CD4-positive, alpha-beta T cell treated with Interleukin-17A for 4 hours (primary cell): ENCODE measurements around the gene IL17REL.
A peak's percentile ranks its signal among the peaks of the same experiment; 100 is the strongest.
"Not testable (repeated sequence)": the region's sequence is repeated elsewhere in the genome, so short reads cannot be mapped to it uniquely, and the experiment has no call there.

ENCODE experiments used
- DNase-seq: peaks from one replicate; pipeline ENCODE4 v3.0.0-alpha.2; 2020; ENCODE audit warnings: mixed read lengths

IL17REL gene

GRCh38 chr22:50001388-50002231 is 11.0 kb downstream of the IL17REL start:
- no peak for DNase-seq

- DNase-seq = no peak
Observed at GRCh38 chr22:50000587-50001387, 11.8 kb downstream of the IL17REL start.

DNA sequence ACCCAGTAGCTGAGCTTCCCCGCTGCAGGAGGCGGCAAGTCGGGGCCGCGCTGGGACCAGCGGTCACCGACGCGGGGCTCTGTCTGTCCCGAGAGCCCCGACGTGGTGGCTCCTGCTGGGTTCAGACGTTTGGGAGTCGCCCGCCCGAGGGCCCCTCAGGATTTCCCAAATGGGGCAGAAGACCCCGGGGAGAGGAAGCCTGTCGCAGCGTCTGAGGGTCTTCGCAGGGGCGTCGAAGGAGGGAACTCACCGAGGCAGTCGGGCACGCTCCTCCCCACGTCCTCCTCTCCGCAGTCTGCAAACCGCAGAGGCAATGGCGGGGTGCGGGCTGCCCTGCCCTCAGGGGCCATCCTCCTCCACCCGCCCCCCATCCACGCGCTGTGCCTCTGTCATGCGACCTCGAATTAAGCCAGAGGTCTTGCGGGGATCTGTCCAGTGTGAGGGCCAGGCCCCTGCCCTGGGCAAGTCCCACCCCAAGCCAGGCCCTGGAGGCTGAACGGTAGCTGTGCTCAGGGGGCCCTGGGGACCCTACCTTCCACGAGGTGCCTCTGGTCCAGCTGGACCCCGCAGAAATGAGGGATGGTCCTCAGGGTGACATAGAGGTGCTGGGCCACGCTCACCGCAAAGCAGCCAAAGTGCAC is 12.5 kb downstream of the IL17REL start:
- no peak for DNase-seq

- DNase-seq = no peak
Observed at GRCh38 chr22:49999063-49999945, 13.3 kb downstream of the IL17REL start.

GRCh38 chr22:49998718-49999062 is 13.9 kb downstream of the IL17REL start:
- DNase-seq = no peak

- DNase-seq = no peak
Observed at GRCh38 chr22:49997932-49998717, 14.4 kb downstream of the IL17REL start.

DNA sequence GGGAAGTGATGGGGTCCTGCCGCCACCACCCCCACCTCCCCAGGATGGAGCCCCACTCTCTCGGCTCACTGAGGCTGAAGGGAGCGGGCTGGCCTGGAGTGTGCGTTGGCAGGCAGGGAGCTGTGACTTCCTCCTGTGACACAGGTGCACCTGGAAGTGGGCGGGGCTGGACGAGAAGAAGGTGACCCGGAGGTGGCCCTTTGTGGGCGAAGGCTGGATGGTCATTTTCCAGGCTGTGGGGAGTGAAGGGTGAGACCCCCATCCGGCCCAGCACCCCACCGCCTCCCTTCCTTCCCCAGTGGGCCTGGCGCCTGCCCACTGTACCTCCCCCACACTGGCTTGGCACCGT is 15.3 kb downstream of the IL17REL start:
- no peak for DNase-seq

DNA sequence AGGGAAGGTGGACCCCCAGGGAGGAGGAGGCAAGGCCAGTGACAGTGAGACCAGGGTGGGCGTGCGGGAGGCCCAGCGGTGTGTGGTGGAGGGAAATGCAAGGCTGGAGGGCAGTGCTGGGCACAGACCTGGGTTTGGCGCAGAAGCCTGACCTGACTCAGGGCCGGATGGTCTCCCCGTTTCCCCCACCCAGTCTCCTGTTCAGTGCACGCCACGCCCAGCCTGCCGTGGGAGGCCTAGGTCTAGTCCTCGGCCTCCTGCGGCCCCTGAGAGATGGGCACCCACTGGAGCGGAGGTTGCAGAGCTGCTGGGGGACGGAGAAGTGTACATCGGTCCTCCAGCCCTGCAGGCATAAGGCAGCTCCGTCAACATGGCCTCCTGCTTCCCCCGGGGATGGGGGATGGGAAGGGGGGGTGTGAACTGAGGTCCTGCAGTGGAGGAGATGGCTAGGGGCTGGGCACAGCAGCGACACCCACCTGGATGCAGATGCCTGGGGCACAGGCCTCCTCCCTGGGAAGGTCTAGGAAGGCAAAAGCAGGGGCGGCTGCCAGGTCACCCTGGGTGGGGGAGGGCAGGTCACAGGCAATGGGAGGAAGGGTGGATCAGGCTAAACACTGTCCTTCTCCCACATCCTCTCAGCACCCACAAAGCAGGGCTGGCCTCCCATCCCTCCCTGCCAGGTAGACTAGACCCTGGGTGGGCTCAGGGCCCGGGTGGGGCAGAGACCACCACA is 15.9 kb downstream of the IL17REL start:
- DNase-seq = no peak

- DNase-seq = no peak
Observed at GRCh38 chr22:49996119-49996517, 16.4 kb downstream of the IL17REL start.

- no peak for DNase-seq
Observed at GRCh38 chr22:49995361-49996118, 17.0 kb downstream of the IL17REL start.

DNA sequence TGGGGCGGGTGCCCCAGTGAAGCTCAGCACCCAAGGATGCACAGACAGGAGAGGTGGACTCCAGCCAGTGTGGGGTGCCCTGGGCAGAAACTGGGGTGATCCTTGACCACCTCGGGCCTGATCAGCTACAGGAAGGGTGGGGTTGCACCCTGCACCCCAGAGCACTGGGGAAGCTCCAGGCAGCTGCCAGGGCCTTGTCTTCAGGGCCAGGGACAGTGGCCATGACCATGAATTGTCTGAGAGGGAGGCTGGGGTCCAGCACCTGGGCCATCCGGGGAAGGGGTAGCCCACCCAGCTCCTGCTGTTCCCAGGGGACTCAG is 17.6 kb downstream of the IL17REL start:
- no peak for DNase-seq

- DNase-seq = no peak
Observed at GRCh38 chr22:49994361-49995040, 18.1 kb downstream of the IL17REL start.

DNA sequence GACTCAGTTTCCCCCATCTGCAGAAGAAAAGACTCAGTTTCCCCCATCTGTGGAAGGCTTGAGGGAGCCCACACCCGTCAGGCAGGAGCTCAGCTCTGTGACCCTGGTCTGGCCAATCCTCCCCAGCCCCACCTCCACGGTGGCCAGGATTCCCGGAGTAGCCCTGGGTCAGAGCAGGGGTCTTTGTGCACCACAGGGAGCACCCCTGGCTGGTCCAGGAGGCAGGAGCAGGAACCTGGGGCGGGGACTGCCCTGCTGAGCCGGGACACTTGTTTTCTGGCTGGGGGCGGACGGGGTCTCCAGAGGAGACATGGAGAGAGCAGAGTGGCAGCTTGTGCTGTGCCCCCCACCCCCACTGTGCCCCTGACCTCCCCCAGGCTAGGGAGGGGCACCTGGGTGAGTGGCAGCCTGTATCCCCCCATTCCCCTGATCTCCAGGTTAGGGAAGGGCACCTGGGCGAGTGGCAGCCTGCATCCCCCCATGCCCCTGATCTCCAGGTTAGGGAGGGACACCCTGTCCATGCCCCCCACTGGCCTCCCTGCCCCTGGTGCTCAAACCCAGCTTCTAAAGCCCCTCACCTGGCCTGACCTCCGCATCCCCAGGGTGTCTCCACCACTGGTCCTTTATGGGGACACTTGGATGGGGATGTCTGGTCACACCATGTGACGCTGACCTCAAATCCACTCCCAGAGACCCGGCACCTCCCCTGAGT is 18.8 kb downstream of the IL17REL start:
- DNase-seq = no peak

DNA sequence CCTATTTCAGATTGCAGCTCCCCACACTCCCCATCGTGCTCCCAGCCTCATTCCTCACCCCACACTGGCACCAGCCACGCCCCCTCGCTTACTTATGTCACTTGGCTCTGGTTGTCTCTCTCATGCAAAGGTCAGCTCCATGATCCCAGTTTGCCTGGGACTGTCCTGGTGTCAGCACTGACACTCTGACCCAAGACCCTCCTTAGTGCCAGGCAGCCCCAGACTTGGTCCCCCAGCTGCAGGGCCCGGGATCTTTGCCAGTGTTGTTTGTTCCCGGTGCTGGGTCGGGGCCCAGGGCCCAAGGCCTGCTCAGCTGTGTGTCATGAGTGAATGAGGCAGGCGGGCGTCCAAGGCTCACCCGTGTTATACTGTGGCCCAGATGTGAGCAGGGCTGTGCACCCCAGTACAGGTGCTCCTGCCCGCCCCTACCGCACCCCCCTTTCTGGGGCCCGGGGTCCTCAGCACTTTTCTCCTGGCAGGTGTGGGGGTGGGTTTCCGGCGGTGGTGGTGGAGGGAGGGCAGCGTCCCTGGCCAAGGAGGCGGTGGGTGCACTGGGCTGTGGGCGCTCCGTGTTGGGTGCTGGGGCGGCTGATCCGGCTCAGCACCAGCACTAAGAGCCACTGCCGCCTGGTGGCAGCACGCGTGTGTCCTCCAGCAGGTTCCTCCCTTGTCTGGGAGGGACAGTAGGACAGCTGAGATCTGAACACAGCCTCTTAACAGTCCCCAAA is 19.5 kb downstream of the IL17REL start:
- peak; percentile 84 for DNase-seq

GRCh38 chr22:49991907-49992533 is 20.5 kb downstream of the IL17REL start:
- no peak for DNase-seq

GRCh38 chr22:49991167-49991566 is 21.4 kb downstream of the IL17REL start:
- no peak for DNase-seq

DNA sequence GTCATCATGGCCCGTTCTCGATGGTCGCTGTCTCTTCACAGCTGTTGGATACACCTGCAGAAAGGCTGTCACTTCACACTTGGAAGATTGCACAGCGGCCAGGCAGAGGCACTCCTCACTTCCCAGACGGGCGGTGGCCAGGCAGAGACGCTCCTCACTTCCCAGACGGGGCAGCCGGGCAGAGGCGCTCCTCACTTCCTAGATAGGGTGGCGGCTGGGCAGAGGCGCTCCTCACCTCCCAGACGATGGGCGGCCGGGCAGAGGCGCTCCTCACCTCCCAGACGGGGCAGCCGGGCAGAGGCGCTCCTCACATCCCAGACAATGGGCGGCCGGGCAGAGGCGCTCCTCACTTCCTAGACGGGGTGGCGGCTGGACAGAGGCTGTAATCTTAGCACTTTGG is 22.7 kb downstream of the IL17REL start:
- not testable (repeated sequence) for DNase-seq

- no peak for DNase-seq
Observed at GRCh38 chr22:49986325-49986724, 26.2 kb downstream of the IL17REL start.
